GM12878 (cell line): ENCODE results near the gene EHD2. TPM values are rescaled to one million over a fixed set of nuclear protein-coding genes. Genes with fewer than 3 reads are reported as not detected.

ENCODE experiments used
- ATAC-seq: fragments of 200-7000 bp; cut with Tn5 transposase; 3 replicates; pipeline ENCODE4 v1.9.1; 2020; ENCODE audit warnings: mild to moderate bottlenecking, moderate library complexity
- BruUV-seq: library from RNA; stranded (reverse); fragments of 400-500 nt; replicated peaks from 2 replicates; lab custom pipeline; 2021; lab: Mats Ljungman, UMichigan
- CTCF ChIA-PET: fragments of 300-600 bp; sonication (Branson Sonifier 250); formaldehyde crosslinking; extraction: SDS; loops from one replicate; lab custom pipeline; 2021; ENCODE audit warnings: inconsistent platforms; lab: Yijun Ruan, JAX
- POLR2A ChIA-PET: fragments of 350-600 bp; formaldehyde crosslinking; extraction: SDS; loops from one replicate; lab custom pipeline; 2021; ENCODE audit warnings: inconsistent platforms; lab: Charles Lee
- RAD21 ChIA-PET: fragments of 300-600 bp; sonication (Branson Sonifier 250); formaldehyde crosslinking; loops from one replicate; lab custom pipeline; 2023; ENCODE audit warnings: antibody characterized with exemption; ENCODE audit not compliant: unreplicated experiment; lab: Charles Lee
- SMC1A ChIA-PET: fragments of 300-600 bp; sonication (Branson Sonifier 250); formaldehyde crosslinking; loops from one replicate; lab custom pipeline; 2023; ENCODE audit not compliant: unreplicated experiment, uncharacterized antibody; lab: Charles Lee
- DNase-seq: peaks from one replicate; pipeline ENCODE4 v3.0.0-alpha.2; 2011; ENCODE audit warnings: low read depth, low spot score
- FAIRE-seq: peaks from 3 replicates; lab custom pipeline; 2011; peaks lifted over from hg19 to GRCh38; lab: Jason Lieb, UNC
- H2AFZ ChIP-seq: 2 replicates; pipeline ENCODE4 v1.6.0; 2011; ENCODE audit warnings: low read depth, low read length, control low read depth; ENCODE audit not compliant: control insufficient read depth
- H3K27ac ChIP-seq: 2 replicates; pipeline ENCODE4 v1.5.1; 2011; ENCODE audit warnings: control low read depth; ENCODE audit not compliant: control insufficient read depth, insufficient read depth
- H3K27me3 ChIP-seq, 2 experiments: replicated peaks in 1 of 2; 2 replicates each; pipeline versions ENCODE4 v1.6.0 to v1.6.1; 2011; ENCODE audit warnings: low read length in 1 of 2; ENCODE audit not compliant: control insufficient read depth in 2 of 2, insufficient read depth in 2 of 2
- H3K36me3 ChIP-seq, 2 experiments: 2 replicates each; pipeline ENCODE4 v1.5.1; 2011; ENCODE audit warnings: low read length in 1 of 2; ENCODE audit not compliant: control insufficient read depth in 2 of 2, insufficient read depth in 2 of 2
- H3K4me1 ChIP-seq: 2 replicates; pipeline ENCODE4 v1.6.1; 2011; ENCODE audit warnings: mild to moderate bottlenecking, low read length, moderate library complexity, mixed read lengths; ENCODE audit not compliant: control insufficient read depth, insufficient read depth
- H3K4me2 ChIP-seq: 2 replicates; pipeline ENCODE4 v1.6.0; 2011; ENCODE audit warnings: control low read depth; ENCODE audit not compliant: control insufficient read depth, insufficient read depth
- H3K4me3 ChIP-seq: fragments of 200-600 bp; sonication (generic); 2 replicates; pipeline ENCODE4 v1.5.1; 2016
- H3K79me2 ChIP-seq: 2 replicates; pipeline ENCODE4 v1.6.0; 2011; ENCODE audit warnings: low read length; ENCODE audit not compliant: control insufficient read depth, insufficient read depth
- H3K9ac ChIP-seq: 2 replicates; pipeline ENCODE4 v1.8.0; 2011; ENCODE audit warnings: low read length, control low read depth, mixed read lengths; ENCODE audit not compliant: control insufficient read depth, insufficient read depth
- H3K9me3 ChIP-seq: replicated peaks from 3 replicates; pipeline ENCODE4 v1.5.1; 2011; ENCODE audit warnings: mild to moderate bottlenecking, low read length; ENCODE audit not compliant: control insufficient read depth, insufficient read depth
- H4K20me1 ChIP-seq: 2 replicates; pipeline ENCODE4 v1.6.0; 2011; ENCODE audit not compliant: control insufficient read depth, insufficient read depth
- CHD1 ChIP-seq: IDR thresholded peaks from 2 replicates; pipeline ENCODE4 v1.6.1; 2012; ENCODE audit warnings: low read depth, low read length, improper control_type of control experiment
- ESRRA ChIP-seq: IDR thresholded peaks from 2 replicates; pipeline ENCODE4 v1.6.1; 2012; ENCODE audit warnings: mild to moderate bottlenecking, low read length, improper control_type of control experiment
- GATAD2B ChIP-seq: fragments of 450-650 bp; conservative IDR thresholded peaks from 2 replicates; pipeline ENCODE4 v1.6.1; 2017; ENCODE audit warnings: low read depth, mild to moderate bottlenecking, moderate library complexity
- HDAC2 ChIP-seq: fragments of 200-600 bp; sonication (generic); IDR thresholded peaks from 2 replicates; pipeline ENCODE4 v1.6.1; 2017
- KLF5 ChIP-seq: fragments of 450-650 bp; IDR thresholded peaks from 2 replicates; pipeline ENCODE4 v1.6.1; 2014; ENCODE audit warnings: mild to moderate bottlenecking; ENCODE audit not compliant: partially characterized antibody
- RUNX3 ChIP-seq: IDR thresholded peaks from 2 replicates; pipeline ENCODE4 v1.6.1; 2012; ENCODE audit warnings: low read length, inconsistent platforms
- SMAD5 ChIP-seq: IDR thresholded peaks from 2 replicates; pipeline ENCODE4 v1.6.1; 2016; ENCODE audit warnings: antibody characterized with exemption, low read depth
- WRNIP1 ChIP-seq: IDR thresholded peaks from 2 replicates; pipeline ENCODE4 v1.6.1; 2011; ENCODE audit warnings: low read depth, low read length, improper control_type of control experiment, borderline replicate concordance
- YY1 ChIP-seq: IDR thresholded peaks from 2 replicates; pipeline ENCODE4 v1.6.1; 2011; ENCODE audit warnings: low read depth, mild to moderate bottlenecking, low read length
- ZNF24 ChIP-seq: fragments of 450-650 bp; IDR thresholded peaks from 2 replicates; pipeline ENCODE4 v1.6.1; 2017; ENCODE audit warnings: antibody characterized with exemption, mild to moderate bottlenecking
- WGBS: methylation state at CpG from one replicate; pipeline ENCODE4 v1.1.6; 2016; ENCODE audit warnings: low lambda C conversion rate; ENCODE audit not compliant: insufficient replicate concordance, insufficient coverage; ENCODE audit errors: missing lambda C conversion rate; 5-methylcytosine and 5-hydroxymethylcytosine counted together
- in situ Hi-C: fragments of 300-500 bp; cut with MboI; formaldehyde crosslinking; loops from 9 replicates; pipeline ENCODE4 v1.14.3; 2018; ENCODE audit warnings: mixed read lengths
- intact Hi-C: fragments of 100-400 bp; cut with micrococcal nuclease; formaldehyde crosslinking; loops from one replicate; pipeline ENCODE4 v1.14.2; 2022; ENCODE audit not compliant: unreplicated experiment
- polyA plus RNA-seq, 11 experiments: library from polyadenylated mRNA; depleted of rRNA in 4 of 11; unstranded in 6 of 11; stranded (reverse) in 5 of 11; fragments of >200 nt; fragmentation: Nextera tagmentation in 4 of 11; fragmentation: Illumina TruSeq in 1 of 11; extraction: Ambion mirVana in 4 of 11; extraction: Trizol in 1 of 11; gene quantifications; 1 replicate in 1 of 11; 2 replicates in 10 of 11; pipeline versions ENCODE4 v1.2.1 to v1.2.3, GENCODE V29; 2011 to 2016; ENCODE audit warnings: inconsistent platforms in 2 of 11, missing spikeins in 2 of 11, low read depth in 1 of 11
- total RNA-seq, 4 experiments: library from RNA; depleted of rRNA in 3 of 4; stranded (reverse); fragments of >200 nt in 3 of 4; fragmentation: Illumina TruSeq in 1 of 4; extraction: Trizol in 1 of 4; gene quantifications; 2 replicates each; pipeline versions ENCODE4 v1.2.1 to v1.2.3, GENCODE V29; 2013 to 2021
- TF ChIP-seq, protein P1 (sequence below): IDR thresholded peaks from 2 replicates; pipeline ENCODE4 v1.6.1; 2011; ENCODE audit warnings: mild to moderate bottlenecking, low read depth, low read length, moderate library complexity; ENCODE audit not compliant: insufficient replicate concordance
- TF ChIP-seq, protein P2 (sequence below): fragments of 150-350 bp; IDR thresholded peaks from 2 replicates; pipeline ENCODE4 v1.6.1; 2016; ENCODE audit warnings: low read depth, low read length
- TF ChIP-seq, protein P3 (sequence below): IDR thresholded peaks from 2 replicates; pipeline ENCODE4 v1.6.1; 2011; ENCODE audit warnings: borderline replicate concordance, low read depth, mild to moderate bottlenecking, moderate library complexity, low read length; ENCODE audit not compliant: insufficient read depth, poor library complexity, severe bottlenecking

The EHD2 gene
- total and polyA plus RNA-seq, 10 of the 15 experiments (the other 5 are each of a cell fraction or from before 2014, with no cell fraction given) = 0.12 to 0.24 (median 0.23) TPM; not detected in 7

DNA sequence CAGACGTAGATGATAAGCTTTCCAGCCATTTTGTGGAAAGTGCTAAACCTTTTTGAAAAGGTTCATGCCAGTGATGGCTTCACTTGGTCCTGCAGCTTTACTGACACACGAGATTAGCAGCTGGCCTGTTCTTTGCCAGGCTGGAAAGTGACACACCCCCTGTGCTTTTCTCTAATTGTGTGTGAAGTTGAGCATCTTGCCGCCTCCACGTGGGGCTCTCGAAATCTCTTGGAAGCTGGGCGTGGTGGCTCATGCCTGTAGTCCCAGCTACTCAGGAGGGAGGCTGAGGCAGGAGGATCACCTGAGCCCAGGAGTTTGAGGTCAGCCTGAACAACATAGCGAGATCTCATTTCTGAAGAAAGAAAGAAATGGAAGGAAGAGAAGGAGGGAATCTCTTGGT lies 25.3 kb upstream of the EHD2 start (continued):
- TF ChIP-seq, protein P1, sequence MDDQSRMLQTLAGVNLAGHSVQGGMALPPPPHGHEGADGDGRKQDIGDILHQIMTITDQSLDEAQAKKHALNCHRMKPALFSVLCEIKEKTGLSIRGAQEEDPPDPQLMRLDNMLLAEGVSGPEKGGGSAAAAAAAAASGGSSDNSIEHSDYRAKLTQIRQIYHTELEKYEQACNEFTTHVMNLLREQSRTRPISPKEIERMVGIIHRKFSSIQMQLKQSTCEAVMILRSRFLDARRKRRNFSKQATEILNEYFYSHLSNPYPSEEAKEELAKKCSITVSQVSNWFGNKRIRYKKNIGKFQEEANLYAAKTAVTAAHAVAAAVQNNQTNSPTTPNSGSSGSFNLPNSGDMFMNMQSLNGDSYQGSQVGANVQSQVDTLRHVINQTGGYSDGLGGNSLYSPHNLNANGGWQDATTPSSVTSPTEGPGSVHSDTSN = no peak
- no peak for TF ChIP-seq RUNX3
- TF ChIP-seq, all 136 proteins: peak for 0

DNA sequence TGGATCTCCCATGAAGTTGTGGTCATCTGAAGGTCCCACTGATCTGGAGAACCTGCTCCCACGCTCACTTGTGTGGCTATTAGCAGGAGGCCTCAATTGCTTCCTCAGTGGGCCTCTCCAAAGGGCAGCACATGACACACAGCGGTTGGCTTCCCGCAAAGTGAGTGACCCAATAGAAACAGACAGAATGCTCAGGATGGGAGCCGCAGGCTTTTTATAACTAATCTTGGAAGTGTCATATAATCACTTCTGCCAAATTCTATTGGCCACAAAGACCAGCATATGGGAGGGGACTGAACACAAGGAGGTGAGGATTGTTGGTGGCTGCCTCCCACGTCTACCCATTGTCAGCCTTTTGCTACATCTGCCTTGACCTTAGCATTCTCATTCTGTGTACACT lies 22.1 kb upstream of the EHD2 start:
- CTCF ChIA-PET = interaction anchor here (1.1 to 2.5 kb wide), 3 partner anchors 15 to 257 kb away, joined by 5 to 8 read pairs (median 7); no protein-coding TSS in a partner anchor
- POLR2A ChIA-PET = no interaction called here
- H3K36me3 ChIP-seq = no peaks in the 10 kb centered on the region; a peak in 1 of 4 replicates
- WGBS = 85% methylated on average over 5 of the region's 5 CpGs
- in situ Hi-C loops (no loop called here), intact Hi-C loops (no loop called here)
- SMC1A ChIA-PET = interaction anchor here (1.2 to 1.9 kb wide), 2 partner anchors 162 to 178 kb away, joined by 3 to 4 read pairs; no protein-coding TSS in a partner anchor
- no peak for TF ChIP-seq YY1
- no peak for TF ChIP-seq WRNIP1
- TF ChIP-seq ESRRA = no peak
- TF ChIP-seq SMAD5 = no peak
- TF ChIP-seq HDAC2 = no peak
- no peak for TF ChIP-seq ZNF24
- no peak for TF ChIP-seq GATAD2B
- TF ChIP-seq, protein P2, sequence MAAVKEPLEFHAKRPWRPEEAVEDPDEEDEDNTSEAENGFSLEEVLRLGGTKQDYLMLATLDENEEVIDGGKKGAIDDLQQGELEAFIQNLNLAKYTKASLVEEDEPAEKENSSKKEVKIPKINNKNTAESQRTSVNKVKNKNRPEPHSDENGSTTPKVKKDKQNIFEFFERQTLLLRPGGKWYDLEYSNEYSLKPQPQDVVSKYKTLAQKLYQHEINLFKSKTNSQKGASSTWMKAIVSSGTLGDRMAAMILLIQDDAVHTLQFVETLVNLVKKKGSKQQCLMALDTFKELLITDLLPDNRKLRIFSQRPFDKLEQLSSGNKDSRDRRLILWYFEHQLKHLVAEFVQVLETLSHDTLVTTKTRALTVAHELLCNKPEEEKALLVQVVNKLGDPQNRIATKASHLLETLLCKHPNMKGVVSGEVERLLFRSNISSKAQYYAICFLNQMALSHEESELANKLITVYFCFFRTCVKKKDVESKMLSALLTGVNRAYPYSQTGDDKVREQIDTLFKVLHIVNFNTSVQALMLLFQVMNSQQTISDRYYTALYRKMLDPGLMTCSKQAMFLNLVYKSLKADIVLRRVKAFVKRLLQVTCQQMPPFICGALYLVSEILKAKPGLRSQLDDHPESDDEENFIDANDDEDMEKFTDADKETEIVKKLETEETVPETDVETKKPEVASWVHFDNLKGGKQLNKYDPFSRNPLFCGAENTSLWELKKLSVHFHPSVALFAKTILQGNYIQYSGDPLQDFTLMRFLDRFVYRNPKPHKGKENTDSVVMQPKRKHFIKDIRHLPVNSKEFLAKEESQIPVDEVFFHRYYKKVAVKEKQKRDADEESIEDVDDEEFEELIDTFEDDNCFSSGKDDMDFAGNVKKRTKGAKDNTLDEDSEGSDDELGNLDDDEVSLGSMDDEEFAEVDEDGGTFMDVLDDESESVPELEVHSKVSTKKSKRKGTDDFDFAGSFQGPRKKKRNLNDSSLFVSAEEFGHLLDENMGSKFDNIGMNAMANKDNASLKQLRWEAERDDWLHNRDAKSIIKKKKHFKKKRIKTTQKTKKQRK = no peak
- TF ChIP-seq, protein P3, sequence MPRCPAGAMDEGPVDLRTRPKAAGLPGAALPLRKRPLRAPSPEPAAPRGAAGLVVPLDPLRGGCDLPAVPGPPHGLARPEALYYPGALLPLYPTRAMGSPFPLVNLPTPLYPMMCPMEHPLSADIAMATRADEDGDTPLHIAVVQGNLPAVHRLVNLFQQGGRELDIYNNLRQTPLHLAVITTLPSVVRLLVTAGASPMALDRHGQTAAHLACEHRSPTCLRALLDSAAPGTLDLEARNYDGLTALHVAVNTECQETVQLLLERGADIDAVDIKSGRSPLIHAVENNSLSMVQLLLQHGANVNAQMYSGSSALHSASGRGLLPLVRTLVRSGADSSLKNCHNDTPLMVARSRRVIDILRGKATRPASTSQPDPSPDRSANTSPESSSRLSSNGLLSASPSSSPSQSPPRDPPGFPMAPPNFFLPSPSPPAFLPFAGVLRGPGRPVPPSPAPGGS = no peak
- TF ChIP-seq, protein P1 = no peak
- TF ChIP-seq KLF5 = no peak
- TF ChIP-seq CHD1 = no peak
- no peaks in the 10 kb centered on the region for H3K9me3 ChIP-seq
- H2AFZ ChIP-seq = no peak overlapping the region
- no peak overlapping the region for H3K27ac ChIP-seq
- no peak overlapping the region for H3K4me2 ChIP-seq
- H3K4me3 ChIP-seq = no peak overlapping the region
- FAIRE-seq (no peak), ATAC-seq (no peak), DNase-seq (no peak)
- no TSS peak for BruUV-seq
- no peaks in the 10 kb centered on the region for H4K20me1 ChIP-seq
- H3K4me1 ChIP-seq = no peaks in the 10 kb centered on the region
- H3K79me2 ChIP-seq = no peaks in the 10 kb centered on the region
- no peak overlapping the region for H3K9ac ChIP-seq
- no peaks in the 10 kb centered on the region for H3K27me3 ChIP-seq
- RAD21 ChIA-PET = no interaction called here
